Gastrocnemius medialis (tissue), 4 donors: Measurements from ENCODE around the gene PRCC. TPM values are rescaled to one million over a fixed set of nuclear protein-coding genes. Genes with fewer than 3 reads are reported as not detected.

Experiments
- ATAC-seq, 2 donors: fragments of 150-250 bp; one replicate each; pipeline ENCODE4 v1.9.1; 2016
- DNase-seq, 2 donors: peaks; one replicate each; pipeline ENCODE4 v3.0.0-alpha.2; 2019
- H3K27ac ChIP-seq, 4 donors: fragments of 200-600 bp; sonication (generic); 1 replicate in 1 of 4; 2 replicates in 3 of 4; pipeline ENCODE4 v1.5.1; 2016 to 2018; ENCODE audit warnings: mild to moderate bottlenecking in 2 of 4, moderate library complexity in 1 of 4
- H3K27me3 ChIP-seq, 3 donors: fragments of 200-600 bp; sonication (generic) in 2 of 3; 1 replicate in 1 of 3; 2 replicates in 2 of 3; pipeline versions ENCODE4 v1.5.1 to v1.6.0; 2016 to 2019; ENCODE audit warnings: mild to moderate bottlenecking in 1 of 3, moderate library complexity in 1 of 3
- H3K36me3 ChIP-seq, 2 donors: fragments of 200-600 bp; sonication (generic) in 1 of 2; one replicate each; pipeline ENCODE4 v1.5.1; 2017 to 2018
- H3K4me1 ChIP-seq, 2 donors: fragments of 200-600 bp; sonication (generic) in 1 of 2; one replicate each; pipeline ENCODE4 v1.5.1; 2016 to 2017; ENCODE audit warnings: mild to moderate bottlenecking in 2 of 2
- H3K4me3 ChIP-seq, 4 donors: fragments of 200-600 bp; sonication (generic) in 3 of 4; 1 replicate in 1 of 4; 2 replicates in 3 of 4; pipeline ENCODE4 v1.5.1; 2016 to 2019; ENCODE audit warnings: mild to moderate bottlenecking in 2 of 4
- H3K9me3 ChIP-seq, 3 donors: fragments of 200-600 bp; sonication (generic) in 2 of 3; 1 replicate in 1 of 3; 2 replicates in 2 of 3; pipeline ENCODE4 v1.5.1; 2016 to 2019
- CTCF ChIP-seq, 5 experiments: fragments of 450-650 bp in 3 of 5; fragments of 200-600 bp in 2 of 5; sonication (generic) in 2 of 5; IDR thresholded peaks in 4 of 5; conservative IDR thresholded peaks in 1 of 5; 1 replicate in 4 of 5; 2 replicates in 1 of 5; pipeline ENCODE4 v1.5.1; 2016 to 2019; ENCODE audit warnings: antibody characterized with exemption in 5 of 5, mild to moderate bottlenecking in 3 of 5, moderate library complexity in 3 of 5
- POLR2A ChIP-seq, 2 donors: fragments of 450-650 bp; IDR thresholded peaks; one replicate each; pipeline ENCODE4 v1.6.1; 2017; ENCODE audit warnings: antibody characterized with exemption in 2 of 2, mild to moderate bottlenecking in 2 of 2, moderate library complexity in 2 of 2
- in situ Hi-C, 4 donors: fragments of 200-750 bp; cut with MboI; loops; one replicate each; pipeline versions ENCODE4 v1.15.0 to v1.8.0; 2017; ENCODE audit warnings: low sequenced_read_pairs in 4 of 4
- intact Hi-C: fragments of 100-400 bp; cut with DNase I; formaldehyde crosslinking; loops from one replicate; pipeline ENCODE4 v1.15.1; 2023; ENCODE audit warnings: low total_unique reads
- total RNA-seq, 4 donors: library from RNA; depleted of rRNA; stranded (reverse); fragments of >200 nt; gene quantifications; one replicate each; pipeline versions ENCODE4 v1.1.0 to v1.2.3, GENCODE V29; 2016

Gene PRCC
- total RNA-seq, 4 donors from 2014 or later = 42.8 to 62.3 (median 46.5) TPM

GRCh38 chr1:156765666-156766065 lies 1.7 kb upstream of the PRCC start:
- ATAC-seq = no peak
- in situ Hi-C loops (no loop called here), intact Hi-C loops (no loop called here)
- H3K27ac ChIP-seq = peak overlapping the region in 3 of 4 donors; percentile 86 to 94 (median 88)
- H3K27me3 ChIP-seq = no peaks in the 10 kb centered on the region
- TF ChIP-seq POLR2A (IDR thresholded peaks at IDR 0.05) (no peak), CTCF (IDR thresholded peaks at IDR 0.05 in 4 of 5, conservative IDR thresholded peaks at IDR 0.05 in 1 of 5) (no peak)
- H3K36me3 ChIP-seq = peaks cover 0 to 4% of the 10 kb centered on the region in 2 donors
- H3K4me1 ChIP-seq = peaks cover 34 to 39% of the 10 kb centered on the region in 2 donors
- no peak for DNase-seq
- peak overlapping the region in 3 of 4 donors; percentile 73 to 89 (median 76) for H3K4me3 ChIP-seq
- H3K9me3 ChIP-seq = no peaks in the 10 kb centered on the region

- H3K36me3 ChIP-seq = peaks cover 0 to 9% of the 10 kb centered on the region in 2 donors
- DNase-seq = no peak
- H3K4me1 ChIP-seq = peaks cover 34 to 36% of the 10 kb centered on the region in 2 donors
- H3K27ac ChIP-seq = peak overlapping the region; percentile 86 to 94 (median 90)
- no peaks in the 10 kb centered on the region for H3K27me3 ChIP-seq
- in situ Hi-C loops = no loop called here
- no peaks in the 10 kb centered on the region for H3K9me3 ChIP-seq
- ATAC-seq = peak; percentile 7 to 22
- TF ChIP-seq POLR2A (IDR thresholded peaks at IDR 0.05) (no peak), CTCF (IDR thresholded peaks at IDR 0.05 in 4 of 5, conservative IDR thresholded peaks at IDR 0.05 in 1 of 5) (no peak)
- H3K4me3 ChIP-seq = peak overlapping the region; percentile 73 to 89 (median 74)
- intact Hi-C loops = loop anchor here (1.0 kb wide), 3 partner anchors 15 to 38 kb away; partner anchors contain the start of genes HDGF, ISG20L2, METTL25B and MRPL24
Observed at GRCh38 chr1:156766298-156767100, 836 bp upstream of the PRCC start.

DNA sequence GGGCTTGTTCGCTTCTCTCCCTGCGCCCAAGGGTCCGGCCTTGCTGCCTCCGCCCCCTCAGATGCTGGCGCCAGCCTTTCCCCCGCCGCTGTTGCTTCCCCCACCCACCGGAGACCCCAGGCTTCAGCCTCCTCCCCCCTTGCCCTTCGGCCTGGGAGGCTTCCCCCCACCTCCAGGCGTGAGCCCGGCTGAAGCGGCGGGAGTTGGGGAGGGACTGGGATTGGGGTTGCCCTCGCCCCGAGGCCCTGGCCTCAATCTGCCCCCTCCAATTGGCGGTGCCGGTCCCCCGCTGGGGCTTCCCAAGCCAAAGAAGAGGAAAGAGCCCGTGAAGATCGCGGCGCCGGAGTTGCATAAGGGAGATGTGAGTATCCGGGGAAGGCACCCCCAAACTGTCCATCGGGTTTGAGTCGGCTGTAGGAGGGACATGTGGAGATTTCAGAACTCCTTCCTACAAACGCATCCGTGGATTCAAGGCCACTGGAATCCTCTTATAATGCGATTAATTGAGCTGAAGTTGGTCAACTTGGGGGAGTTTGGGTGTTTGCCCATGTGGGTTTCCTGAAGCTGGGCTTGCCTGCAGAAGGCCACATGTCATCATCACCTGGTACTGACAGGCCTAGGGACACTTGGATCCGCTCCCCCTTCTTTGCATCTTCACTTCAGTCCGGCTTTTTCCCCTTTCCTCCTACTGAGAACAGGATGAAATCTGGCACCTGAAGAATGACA lies 707 bp downstream of the PRCC start:
- ATAC-seq (no peak), DNase-seq (peak in 1 of 2 donors; percentile 33)
- in situ Hi-C loops = no loop called here
- Histone ChIP-seq H3K36me3 (peaks cover 0 to 9% of the 10 kb centered on the region in 2 donors), H3K27ac (peak overlapping the region; percentile 87 to 98 (median 94)), H3K4me3 (peak overlapping the region; percentile 68 to 98 (median 90)), H3K9me3 (no peaks in the 10 kb centered on the region), H3K27me3 (no peaks in the 10 kb centered on the region), H3K4me1 (peaks cover 43 to 44% of the 10 kb centered on the region in 2 donors)
- no peak for TF ChIP-seq CTCF (IDR thresholded peaks at IDR 0.05 in 4 of 5, conservative IDR thresholded peaks at IDR 0.05 in 1 of 5)
- no peak for TF ChIP-seq POLR2A (IDR thresholded peaks at IDR 0.05)
- intact Hi-C loops = loop anchor here (1.0 kb wide), 3 partner anchors 17 to 40 kb away; partner anchors contain the start of genes HDGF, ISG20L2, METTL25B and MRPL24

DNA sequence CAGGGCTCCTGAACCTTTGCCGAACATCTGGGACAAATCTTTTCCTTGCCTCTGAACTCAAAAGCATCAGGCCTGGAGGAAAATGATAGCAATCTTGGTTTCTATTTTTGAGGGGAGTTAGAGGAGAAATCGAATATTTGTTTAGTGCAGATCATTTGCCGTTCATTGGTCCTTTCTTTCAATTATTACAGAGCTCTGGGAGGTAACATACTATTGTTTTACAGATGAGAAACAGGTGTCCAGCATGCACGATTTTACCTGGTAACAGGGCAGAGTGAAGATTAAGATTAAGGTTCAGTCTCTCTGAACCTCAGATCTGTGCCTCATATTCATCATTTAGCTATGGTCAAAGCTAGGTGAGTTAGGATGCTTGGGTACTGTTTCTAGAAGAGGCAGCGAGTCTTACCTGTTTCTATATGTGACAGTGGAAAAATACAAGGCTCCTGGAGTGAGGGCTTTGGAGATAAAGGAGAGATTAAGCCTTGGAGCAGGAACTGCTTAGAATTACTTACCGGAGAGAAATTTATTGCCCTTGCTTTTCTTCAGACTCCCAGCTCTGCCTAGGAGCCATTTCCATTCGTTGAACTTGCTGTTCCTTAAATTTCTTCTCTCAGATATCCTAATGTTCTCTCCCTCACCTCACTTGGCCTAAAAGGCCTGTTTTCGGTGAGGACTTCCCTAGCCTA lies 1.4 kb downstream of the PRCC start:
- TF ChIP-seq POLR2A (IDR thresholded peaks at IDR 0.05) (no peak), CTCF (IDR thresholded peaks at IDR 0.05 in 4 of 5, conservative IDR thresholded peaks at IDR 0.05 in 1 of 5) (no peak)
- in situ Hi-C loops = no loop called here
- H3K27ac ChIP-seq = peak overlapping the region; percentile 87 to 98 (median 94)

More for the DNA sequence above, 1.4 kb downstream of the PRCC start:
- ATAC-seq (no peak), DNase-seq (no peak)
- H3K4me1 ChIP-seq = peaks cover 44 to 50% of the 10 kb centered on the region in 2 donors
- no peaks in the 10 kb centered on the region for H3K9me3 ChIP-seq
- intact Hi-C loops = no loop called here
- H3K36me3 ChIP-seq = peaks cover 0 to 9% of the 10 kb centered on the region in 2 donors
- no peaks in the 10 kb centered on the region for H3K27me3 ChIP-seq
- peak overlapping the region; percentile 68 to 98 (median 90) for H3K4me3 ChIP-seq
